ENCODE data around the gene KLC1.

GRCh38 chr14:103702095-103702494 lies 73.1 kb downstream of the KLC1 start:
- TF ChIP-seq USF1 (IDR thresholded peaks at IDR 0.05) (no peak), YY1 (IDR thresholded peaks at IDR 0.05; ENCODE audit: low read depth) (no peak), RAD21 (IDR thresholded peaks at IDR 0.05; ENCODE audit: low read depth) (no peak), REST (IDR thresholded peaks at IDR 0.05; ENCODE audit: low read depth) (no peak), CEBPB (IDR thresholded peaks at IDR 0.05) (no peak), MAX (IDR thresholded peaks at IDR 0.05) (no peak), FOXM1 (IDR thresholded peaks at IDR 0.05; ENCODE audit: borderline replicate concordance, low read depth) (no peak), EP300 (IDR thresholded peaks at IDR 0.05; ENCODE audit: borderline replicate concordance) (no peak), TAF1 (IDR thresholded peaks at IDR 0.05; ENCODE audit: low read depth) (no peak), CREB1 (IDR thresholded peaks at IDR 0.05; ENCODE audit: low read depth) (no peak), NFIC (IDR thresholded peaks at IDR 0.05) (no peak), TEAD4 (IDR thresholded peaks at IDR 0.05) (no peak), EGR1 (IDR thresholded peaks at IDR 0.05) (no peak)
